ENCODE results near the gene SYS1.

The SYS1 gene

GRCh38 chr20:45355209-45356084, 7.5 kb upstream of the SYS1 start:
- no peak for DNase-seq (ENCODE audit: low read depth, low spot score)

DNA sequence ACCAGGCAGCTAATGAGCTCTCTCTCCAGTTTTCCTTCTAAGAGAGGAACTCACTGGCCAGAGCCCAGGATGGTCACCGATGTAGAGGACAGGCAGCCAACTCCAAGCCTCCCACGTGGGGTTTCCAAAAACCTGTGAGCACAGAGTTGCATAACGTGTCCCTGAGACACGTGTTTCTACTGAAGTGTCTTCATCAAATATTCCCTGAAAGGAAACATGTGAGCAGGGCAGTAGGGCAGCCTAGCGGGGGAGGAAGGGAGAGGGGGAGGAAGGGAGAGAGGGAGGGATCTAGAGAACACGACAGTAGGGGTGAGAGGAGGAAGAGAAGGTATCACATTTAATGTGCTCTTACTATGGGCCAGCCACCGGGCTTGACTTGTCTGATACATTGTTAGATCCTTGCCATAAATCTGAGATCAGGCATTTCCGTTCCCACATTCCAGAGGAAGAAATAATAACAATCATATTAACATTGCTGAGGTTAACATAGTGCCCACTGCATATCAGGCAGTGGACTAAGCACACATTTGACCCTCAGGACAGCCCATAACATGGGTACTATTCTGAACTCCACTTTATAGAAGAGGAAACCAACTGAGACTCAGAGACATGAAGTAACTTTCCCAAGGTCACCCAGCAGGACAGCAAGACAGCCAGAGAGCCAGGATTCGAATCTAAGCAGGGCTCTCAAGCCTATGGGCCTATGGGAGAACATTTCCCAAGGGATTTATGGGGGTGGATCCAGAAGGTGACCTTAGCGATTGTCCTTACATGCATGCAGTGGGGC, 4.5 kb upstream of the SYS1 start:
- no peak for DNase-seq (ENCODE audit: low read depth, low spot score)

GRCh38 chr20:45359069-45359405, 3.9 kb upstream of the SYS1 start:
- no peak for DNase-seq (ENCODE audit: low read depth, low spot score)

- no peak for DNase-seq (ENCODE audit: low read depth, low spot score)
Measured at GRCh38 chr20:45359406-45360148, 3.4 kb upstream of the SYS1 start.

- no peak for DNase-seq (ENCODE audit: low read depth, low spot score)
Measured at GRCh38 chr20:45361793-45362192, 1.2 kb upstream of the SYS1 start.

DNA sequence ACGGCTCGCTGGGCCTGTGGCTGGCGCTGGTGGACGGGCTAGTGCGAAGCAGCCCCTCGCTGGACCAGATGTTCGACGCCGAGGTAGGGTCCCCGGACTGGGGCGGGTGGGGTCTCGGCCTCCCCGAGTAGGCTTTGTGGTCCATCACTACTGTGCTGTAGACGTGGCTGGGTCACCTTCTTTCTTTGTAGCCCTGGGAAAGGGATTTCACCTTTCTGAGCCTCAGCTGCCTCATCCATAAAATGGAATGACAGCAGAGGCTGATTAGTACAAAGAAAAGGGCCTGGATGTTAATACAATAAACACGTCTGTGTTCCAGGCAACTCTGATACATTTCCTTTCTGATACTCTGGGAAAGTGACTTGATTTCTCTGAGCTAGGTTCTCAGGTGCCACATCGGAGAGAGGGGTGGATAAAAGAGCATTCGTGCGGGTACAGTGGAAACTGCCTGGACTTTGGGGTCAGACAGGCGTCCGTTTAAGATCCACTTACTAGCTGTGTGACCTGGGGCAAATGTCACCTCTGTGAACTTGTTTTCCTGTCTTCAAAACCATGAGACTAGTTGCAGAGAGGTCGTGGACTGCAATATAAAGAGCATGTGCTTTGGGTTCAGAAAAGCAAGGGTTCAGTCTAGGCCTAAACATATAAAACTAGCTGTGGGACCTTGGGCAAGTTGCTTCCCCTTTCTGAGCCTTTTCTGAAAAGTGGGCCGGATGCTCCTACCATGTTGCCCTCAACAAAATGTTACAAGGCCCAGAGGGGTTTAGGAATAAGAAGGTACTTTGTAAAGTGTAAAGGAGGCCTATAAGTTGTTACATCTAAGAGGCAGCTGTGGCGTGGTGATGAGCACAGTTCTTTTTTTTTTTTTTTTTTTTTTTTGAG, 896 bp downstream of the SYS1 start:
- no peak for DNase-seq (ENCODE audit: low read depth, low spot score)

DNA sequence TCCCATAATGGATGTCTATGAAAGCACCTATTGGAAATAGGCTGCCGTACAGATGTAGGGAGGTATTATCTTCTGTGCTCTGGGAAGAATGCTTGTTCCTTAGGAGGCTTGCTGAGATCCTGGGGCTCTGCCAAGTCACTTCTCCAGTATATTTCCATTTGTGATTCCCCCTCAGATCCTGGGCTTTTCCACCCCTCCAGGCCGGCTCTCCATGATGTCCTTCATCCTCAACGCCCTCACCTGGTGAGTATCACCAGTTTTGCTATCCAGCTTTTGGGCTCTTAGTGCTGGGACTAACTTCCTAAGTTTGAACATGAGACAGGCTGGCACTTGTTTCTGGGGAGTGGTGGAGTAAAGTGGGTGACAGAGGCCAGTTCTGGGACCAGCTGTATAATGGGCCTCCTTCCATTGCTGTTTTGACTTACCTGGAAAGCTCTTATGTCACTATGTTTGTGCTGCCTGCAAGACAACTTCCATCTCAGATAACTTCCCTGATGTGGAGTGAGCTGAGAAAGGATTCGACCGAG, 2.6 kb downstream of the SYS1 start:
- no peak for DNase-seq (ENCODE audit: low read depth, low spot score)

DNA sequence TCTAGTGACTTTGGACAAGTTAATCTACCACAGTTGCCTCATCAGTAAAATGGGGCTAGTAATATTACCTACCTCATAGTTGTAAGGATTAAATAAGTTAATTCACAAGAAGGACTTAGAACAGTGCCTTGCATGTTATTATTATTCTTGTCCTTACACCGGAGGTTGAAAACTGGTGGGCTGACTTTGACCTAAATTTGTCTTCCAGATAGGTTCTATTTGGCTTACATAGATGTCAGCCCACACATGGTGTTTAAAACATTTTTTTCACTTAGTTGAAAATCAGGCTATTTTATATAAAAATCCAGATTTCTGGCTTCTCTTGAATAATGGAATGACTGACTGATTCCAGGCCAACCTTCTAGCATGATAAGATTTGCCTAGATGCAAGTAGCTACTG, 3.2 kb downstream of the SYS1 start:
- no peak for DNase-seq (ENCODE audit: low read depth, low spot score)

GRCh38 chr20:45366631-45367030, 3.7 kb downstream of the SYS1 start:
- no peak for DNase-seq (ENCODE audit: low read depth, low spot score)

GRCh38 chr20:45367126-45367525, 4.2 kb downstream of the SYS1 start:
- no peak for DNase-seq (ENCODE audit: low read depth, low spot score)

DNA sequence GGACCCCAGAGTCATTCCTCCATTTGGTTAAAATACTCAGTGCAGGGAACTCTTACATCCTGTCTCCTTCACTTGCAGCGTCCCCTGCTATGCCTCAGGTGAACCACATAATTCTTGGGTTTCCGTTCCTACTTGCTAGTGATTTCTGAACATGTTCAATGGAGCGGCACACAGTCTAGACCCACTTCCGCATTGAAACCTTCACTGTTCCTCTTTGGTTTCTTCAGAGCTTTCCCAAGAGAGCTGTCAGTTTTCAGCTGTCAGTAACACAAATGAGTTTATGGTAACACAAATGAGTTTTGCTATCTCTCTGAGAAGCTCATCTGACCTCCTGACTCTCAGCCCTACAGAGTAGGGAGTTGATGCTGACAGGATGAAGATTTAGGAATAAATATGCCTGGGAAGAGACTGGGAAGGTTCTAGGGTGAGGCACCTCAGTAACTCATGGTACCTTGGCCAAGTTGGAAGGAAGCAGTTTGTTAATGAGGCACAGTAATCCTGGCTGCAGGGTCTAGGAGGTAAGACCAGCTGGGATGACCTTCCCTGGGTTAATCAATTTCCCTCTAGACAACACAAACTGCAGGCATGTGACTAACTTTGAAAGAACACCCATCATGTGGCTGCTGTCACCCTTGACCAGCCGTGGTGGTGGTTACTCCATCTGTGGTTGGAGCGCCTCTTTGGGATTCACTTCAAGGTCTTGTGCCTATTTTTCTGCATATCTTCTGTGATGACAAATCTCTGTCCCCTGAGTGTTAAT, 5.4 kb downstream of the SYS1 start:
- DNase-seq (ENCODE audit: low read depth, low spot score), result no peak

GRCh38 chr20:45370571-45371160, 7.7 kb downstream of the SYS1 start:
- DNase-seq (ENCODE audit: low read depth, low spot score), result no peak

DNA sequence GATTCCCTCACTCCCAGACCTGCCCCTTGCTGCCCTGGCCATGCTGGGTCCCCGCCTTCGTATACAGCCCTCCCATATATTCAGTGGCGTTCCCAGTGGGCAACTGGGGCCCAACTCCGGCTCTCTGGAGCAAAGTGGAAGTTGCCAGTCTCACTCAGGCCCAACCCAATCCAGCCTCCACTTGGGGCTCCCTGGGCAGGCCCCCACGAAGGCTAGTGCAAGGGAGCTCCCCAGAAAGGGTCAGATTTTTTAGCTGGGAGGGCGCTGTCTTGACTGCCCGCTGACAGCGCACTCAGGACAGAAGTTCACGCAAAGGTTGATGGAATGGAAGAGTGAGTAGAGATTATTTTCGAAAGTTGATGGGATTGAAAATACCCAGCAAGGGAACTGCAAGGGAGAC, 9.3 kb downstream of the SYS1 start:
- DNase-seq (ENCODE audit: low read depth, low spot score), result no peak

DNA sequence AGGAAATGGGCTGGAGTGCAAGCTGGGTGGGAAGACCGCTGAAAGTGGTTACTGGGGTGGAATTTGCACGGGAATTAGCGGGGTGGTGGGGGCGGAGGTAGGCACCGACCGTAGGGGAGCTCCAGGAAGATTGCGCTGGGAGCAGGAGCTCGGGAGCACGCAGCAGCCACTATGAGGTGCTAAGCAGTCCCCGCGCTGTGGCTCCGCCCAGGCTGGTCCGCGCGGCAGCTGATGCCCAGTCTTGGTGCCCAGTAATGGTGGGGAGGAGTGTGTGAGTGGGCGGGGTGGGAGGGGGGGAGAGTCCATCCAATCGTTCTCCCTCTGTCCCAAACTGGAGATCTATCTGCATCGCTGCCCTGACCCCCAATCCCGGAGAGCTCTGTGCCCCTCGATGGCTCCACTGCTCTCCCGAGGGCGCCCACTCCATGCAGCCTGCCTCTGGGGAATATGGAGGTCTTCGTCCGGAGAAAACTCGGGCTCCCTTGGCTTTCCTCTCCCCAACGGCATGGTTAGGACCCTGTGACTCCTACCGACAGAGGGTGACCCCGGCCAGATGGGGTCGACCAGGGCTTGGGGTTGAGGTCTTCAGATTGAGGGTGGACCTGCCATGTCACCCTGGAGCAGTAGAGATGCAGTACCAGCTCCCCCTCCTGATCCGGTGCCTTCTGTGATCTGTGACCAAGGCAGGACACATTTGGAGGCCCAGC, 9.8 kb downstream of the SYS1 start:
- DNase-seq (ENCODE audit: low read depth, low spot score), result no peak

GRCh38 chr20:45373353-45374100, 10.6 kb downstream of the SYS1 start:
- DNase-seq (ENCODE audit: low read depth, low spot score), result peak; percentile 79

GRCh38 chr20:45374101-45374467, 11.1 kb downstream of the SYS1 start:
- DNase-seq (ENCODE audit: low read depth, low spot score), result no peak

DNA sequence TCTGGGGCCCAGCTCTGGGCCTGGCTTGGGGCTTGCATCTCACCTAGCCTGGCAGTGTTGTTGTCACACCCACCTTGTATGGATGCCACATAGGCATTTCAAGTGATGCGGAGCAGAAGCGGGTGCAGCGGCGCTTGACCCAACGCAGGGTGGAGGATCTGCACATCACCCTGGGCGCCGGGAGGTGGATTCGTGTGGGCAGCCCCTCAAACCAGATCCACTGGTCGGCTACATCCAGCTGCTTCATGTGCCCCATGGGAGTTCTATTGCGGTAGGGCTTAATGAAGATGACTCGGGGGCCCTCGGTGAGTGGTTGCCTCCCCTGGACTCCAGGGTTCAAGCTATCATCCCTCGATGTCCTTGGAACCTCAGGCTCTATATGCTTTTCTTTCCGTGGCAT, 12.0 kb downstream of the SYS1 start:
- DNase-seq (ENCODE audit: low read depth, low spot score), result no peak

GRCh38 chr20:45377269-45377668, 14.3 kb downstream of the SYS1 start:
- DNase-seq (ENCODE audit: low read depth, low spot score), result no peak

DNA sequence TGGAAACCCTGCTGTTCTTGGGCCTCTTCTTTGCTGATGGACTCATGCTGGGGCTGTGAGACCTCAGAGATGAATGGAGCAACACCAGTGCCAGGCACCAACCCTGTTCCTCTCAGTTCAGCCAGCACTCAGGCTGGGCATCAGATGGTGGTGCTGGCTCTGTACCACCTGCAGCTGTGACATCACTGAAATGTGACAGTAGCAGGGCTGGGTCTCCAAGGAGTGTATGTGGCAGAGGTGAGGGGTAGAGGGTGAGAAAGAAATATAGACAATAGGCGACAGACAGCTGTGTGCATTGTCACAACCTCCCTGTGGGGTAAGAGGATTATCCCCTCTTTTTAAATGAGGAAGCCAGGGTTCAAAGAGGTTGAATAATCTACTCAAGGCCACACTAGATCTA, 15.2 kb downstream of the SYS1 start, which contains the start of gene TP53TG5:
TSS of gene TP53TG5 (minus strand) at position 135 of the 400 bp plus-strand sequence. CDS start at position 46, 89 bp downstream.
- DNase-seq (ENCODE audit: low read depth, low spot score), result no peak

Data from activated CD4-positive, CD25-positive, alpha-beta regulatory T cell treated with anti-CD3 and anti-CD28 coated beads, Interleukin-2, amount 50 U/mL, for 16 hours (primary cell).